HG02885 (cell line): Measurements from ENCODE around the gene LRMDA.
"Not testable (repeated sequence)": the region's sequence is repeated elsewhere in the genome, so short reads cannot be mapped to it uniquely, and the experiment has no call there.

ENCODE experiments used
- ATAC-seq: cut with Tn5 transposase; IDR thresholded peaks from one replicate; pipeline ENCODE4 v1.9.1; 2021; ENCODE audit warnings: mild to moderate bottlenecking; ENCODE audit not compliant: unreplicated experiment, poor library complexity

LRMDA gene

DNA sequence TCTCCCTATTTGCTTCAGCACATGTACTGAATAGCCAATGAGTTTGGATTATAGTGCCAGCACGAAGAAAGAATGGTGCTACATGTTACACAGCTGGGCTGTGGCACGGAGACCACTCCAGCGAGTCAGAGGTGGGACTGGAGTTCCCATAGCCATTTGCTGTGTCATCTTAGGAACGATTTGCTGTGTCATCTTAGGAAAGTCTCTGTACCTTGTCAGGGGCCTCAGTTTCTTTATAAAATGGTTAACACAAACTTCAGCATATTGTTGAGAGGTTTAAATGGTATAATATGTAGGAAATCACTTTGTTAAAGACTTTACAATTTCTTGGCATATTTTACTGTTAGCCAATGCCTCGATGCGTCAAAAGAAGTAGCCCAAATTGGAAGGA, 609.4 kb downstream of the LRMDA start:
- no peak for ATAC-seq

DNA sequence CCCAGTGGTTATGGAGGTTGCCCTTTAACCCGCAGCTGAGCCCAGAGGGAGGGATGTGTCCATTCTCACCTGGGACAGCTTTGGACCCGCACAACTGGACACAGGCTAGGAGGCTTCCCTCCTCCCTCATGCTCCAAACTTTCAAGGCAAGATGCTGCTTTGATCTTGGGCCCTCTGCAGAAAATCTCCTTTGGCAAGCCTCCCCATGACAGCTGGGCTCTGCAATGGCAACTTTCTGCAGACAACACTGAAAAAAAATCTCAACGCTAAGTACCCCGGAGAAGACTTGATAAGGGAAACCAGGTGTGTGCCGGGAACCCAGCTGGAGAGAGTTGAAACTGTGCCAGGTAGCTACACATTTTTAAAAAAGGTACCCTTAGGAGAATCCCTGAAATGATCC, 610.1 kb downstream of the LRMDA start:
- no peak for ATAC-seq

DNA sequence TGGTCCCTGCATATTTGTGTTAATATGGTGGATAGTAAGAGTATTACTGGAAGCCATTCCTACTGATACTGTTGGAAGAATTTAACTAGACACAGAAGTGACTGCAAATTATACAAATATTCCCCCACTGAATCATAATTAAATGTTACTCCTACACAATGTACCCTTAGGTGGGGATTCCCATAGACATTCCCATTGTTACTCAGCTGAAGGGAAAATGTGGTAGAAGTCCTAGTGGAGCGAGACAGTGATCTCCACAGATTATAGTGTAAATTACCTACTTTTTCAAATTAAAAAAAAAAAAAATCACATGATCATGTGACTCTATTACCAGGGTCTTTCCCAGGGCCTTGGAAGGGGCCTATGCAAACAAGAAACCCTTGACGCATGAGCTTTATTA, 611.8 kb downstream of the LRMDA start:
- no peak for ATAC-seq

DNA sequence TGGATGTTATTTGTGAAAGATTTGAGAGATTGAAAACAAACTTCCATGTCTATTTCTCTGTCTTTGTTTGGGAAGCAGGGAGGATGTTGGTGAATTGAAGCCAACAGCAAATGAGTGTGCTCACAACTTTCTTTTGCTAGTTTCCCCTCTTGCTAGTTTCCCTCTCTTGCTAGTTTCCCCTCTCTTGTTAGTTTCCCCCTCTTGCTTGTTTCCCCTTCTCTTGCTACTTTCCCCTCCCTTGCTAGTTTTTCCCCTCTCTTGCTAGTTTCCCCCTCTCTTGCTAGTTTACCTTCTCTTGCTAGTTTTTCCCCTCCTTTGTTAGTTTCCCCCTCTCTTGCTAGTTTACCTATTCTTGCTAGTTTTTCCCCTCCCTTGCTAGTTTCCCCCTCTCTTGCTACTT, 613.3 kb downstream of the LRMDA start:
- ATAC-seq = no peak

DNA sequence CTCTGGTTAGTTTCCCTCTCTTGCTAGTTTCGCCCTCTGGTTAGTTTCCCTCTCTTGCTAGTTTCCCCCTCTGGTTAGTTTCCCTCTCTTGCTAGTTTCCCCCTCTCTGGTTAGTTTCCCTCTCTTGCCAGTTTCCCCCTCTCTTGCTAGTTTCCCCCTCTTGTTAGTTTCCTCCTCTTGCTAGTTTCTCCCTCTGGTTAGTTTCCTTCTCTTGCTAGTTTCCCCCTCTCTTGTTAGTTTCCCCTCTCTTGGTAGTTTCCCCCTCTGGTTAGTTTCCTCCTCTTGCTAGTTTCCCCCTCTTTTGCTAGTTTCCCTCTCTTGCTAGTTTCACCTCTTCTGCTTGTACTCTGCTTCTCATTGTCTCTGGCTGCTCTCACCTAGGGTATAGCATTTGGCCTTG, 613.8 kb downstream of the LRMDA start:
- no peak for ATAC-seq

DNA sequence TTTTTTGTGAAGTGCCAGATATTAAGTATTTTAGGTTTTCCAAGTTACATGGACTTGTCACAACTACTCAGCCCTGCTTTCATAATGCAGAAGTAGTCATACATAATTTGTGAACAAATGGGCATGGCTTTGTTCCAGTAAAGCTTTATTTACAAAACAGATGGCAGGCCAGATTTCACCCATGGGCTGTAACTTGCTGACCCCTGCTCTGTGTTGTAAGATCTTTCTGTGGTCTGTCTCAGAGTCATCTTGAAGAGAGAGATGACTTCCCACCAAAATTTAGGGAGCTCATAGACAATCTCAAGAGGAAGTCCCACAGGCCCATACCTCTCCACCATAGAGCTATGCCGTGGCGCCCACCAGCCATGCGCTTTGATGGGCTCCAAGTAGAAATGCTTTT, 616.1 kb downstream of the LRMDA start:
- ATAC-seq = no peak

DNA sequence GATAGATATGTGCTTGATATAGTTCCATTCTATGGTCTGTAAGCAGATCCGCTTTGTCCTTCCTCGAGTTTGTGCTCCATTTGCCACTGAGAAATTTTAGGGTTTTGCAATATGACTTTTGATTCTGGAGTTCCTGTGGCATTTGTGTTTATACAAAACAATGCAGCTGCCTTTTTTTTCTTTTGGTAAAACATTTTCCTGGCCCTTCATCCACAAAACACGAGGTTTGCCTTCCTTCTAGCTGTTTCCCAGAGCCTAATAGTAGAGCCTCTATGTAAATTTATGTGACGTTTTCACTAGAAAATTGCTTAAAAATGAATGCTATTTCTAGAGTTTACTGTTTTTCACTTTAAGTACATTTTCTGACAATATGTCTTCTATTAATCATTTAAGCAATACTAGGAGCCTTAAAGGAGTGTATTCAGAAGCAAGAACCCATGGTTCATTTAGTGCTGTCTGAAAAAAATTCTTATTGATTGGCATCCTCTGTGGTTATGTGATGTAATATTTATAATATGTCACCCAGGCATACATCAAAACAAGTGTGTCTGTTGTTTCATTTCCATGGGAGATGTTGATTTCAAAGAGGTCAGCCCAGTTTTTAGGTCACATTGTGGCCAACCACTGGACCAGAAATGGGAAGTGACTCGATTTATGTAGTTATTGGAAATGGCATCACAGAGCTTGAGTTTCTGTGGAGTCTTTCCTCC, 618.3 kb downstream of the LRMDA start:
- no peak for ATAC-seq

DNA sequence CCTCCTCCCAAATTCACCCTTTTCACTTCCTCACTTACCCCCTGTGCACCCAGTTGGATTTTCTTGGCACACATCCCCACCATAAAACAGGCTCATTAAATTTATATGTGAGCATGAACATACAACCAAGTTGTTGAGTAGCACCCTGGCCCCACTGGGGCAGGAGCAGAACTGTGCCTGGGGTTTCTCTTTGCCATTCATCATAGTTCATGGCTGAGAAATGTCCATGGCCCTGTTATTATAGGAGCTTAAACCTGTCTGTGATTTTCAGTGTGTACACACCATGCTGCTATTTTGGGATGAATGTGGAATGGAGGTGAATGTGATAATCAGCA, 618.8 kb downstream of the LRMDA start:
- no peak for ATAC-seq

DNA sequence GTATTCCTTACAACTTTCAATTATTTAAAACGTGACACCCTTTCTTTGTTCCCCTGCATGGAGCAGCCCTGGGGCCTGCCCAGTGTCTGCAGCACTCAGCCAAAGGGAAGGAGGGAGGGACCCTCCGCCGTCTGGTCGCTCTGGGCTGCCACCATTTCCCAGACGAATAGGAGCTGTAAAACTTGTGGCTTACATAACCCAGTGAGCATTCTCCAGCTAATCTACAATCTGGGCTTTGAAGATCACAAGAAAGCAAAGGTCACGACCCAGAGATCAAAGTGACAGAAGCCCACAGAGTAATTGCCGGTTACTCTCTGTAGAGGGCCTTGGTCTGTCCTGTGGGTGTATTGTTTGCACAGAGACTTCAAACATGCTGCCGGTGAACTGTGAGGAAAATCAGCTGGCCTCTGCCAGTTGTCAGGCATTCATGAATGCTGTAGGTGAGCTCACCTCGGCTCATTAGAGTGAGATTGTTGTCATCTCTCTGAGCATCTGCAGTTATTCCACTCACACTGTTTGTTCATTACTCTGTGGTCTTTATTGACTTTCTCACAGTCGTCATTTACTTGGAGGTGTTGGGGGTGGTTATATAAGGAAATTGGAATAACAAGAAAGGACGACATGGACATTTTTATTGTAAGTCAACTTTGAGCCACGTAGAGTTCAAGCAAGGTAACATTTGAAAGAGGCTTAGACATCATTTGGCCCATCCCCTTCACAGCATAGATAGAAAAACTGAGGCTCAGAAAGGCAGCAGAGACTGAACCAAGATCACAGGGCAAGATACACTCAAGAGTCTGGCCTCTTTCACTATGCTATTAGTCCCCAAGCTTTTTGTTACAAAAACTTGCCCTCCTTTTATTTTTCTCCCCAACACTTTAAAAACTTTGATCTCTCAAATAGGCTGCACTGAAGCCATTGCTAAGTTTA, 619.8 kb downstream of the LRMDA start:
- no peak for ATAC-seq

DNA sequence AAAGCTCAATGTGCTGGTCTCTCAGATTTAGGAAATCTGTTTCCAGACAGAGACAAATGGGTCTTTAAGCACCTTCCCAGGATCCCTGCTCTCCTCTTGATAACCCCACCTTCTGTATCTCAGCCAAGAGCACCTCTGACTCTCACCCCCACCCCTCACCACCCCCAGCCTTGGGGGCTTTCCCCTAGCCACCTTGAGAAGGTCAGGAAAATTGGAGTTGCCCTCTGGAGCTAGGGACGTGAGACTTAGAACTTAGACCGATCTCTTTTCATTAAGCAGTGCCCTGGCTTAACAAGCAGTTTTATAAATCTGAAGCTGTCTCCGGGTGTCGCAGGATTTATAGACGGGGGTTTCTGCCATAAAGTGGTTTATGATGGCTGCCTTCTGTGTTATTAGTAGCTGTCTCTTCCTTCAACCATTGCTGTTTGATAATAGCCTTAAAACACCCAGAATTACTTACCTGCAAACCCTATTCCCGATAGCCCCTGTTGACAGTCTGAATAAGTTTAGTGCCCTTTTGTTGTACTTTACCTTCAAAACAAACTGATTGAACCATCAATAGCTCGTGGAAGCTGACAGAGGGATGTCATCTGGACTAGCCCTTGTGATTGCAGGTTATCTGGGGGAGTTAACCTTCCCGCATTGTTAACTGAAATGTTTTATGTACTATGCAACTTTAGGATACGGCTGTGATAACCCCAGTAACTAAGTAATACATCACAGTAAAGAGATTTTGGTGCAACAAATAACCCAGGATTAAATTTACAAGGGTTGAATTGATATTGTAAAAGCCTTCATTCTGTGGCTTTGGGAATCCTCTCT, 621.5 kb downstream of the LRMDA start:
- ATAC-seq = no peak

DNA sequence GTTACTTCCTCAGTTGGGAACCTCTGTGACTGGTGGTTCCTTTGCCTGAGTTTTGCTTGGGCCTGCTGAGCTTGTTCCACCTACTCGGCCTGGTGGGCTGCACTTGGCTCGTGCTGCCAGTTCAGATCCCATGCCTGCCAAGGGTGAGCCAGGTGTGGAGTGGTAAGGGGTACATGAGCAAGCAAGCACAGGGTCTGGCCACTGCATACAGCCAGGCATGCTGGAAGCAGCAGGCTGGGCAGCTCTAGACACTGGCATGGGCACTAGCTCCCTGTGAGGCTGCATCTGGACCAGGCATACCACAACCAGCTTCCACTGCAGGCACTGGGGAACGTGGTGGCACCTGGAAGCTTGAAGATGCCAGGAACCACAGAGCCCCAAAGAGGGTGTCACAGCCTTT, 624.0 kb downstream of the LRMDA start:
- ATAC-seq = no peak

DNA sequence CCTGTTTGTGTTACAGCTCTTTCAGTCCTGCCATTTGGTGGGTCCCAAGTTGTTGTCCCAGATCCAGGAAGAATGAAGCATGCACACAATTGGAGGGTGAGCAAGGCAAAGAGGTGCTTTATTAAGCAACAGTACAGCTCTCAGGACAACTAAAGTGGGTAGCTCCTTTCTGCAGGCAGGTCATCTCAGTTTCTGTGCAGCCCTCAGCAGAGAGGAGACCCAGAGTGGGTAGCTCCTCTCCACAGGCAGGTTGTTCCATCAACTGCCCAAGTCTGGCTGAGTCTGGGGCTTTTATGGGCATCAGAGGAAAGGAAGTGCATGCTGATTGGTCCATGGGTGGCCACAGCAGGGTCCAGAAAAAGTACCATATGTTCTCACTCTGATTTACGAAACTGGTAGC, 624.5 kb downstream of the LRMDA start:
- ATAC-seq = no peak

DNA sequence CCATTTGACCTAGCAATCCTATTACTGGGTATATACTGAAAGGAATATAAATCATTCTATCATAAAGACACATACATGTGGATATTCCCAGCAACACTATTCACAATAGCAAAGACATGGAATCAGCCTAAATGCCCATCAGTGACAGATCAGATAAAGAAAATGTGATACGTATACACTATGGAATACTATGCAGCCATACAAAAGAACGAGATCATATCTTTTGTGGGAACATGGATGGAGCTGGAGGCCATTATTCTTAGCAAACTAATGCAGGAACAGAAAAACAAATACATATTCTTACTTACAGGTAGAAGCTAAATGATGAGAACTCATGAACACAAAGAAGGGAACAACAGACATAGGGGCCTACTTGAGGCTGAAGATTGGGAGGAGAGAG, 629.6 kb downstream of the LRMDA start:
- not testable (repeated sequence) for ATAC-seq

DNA sequence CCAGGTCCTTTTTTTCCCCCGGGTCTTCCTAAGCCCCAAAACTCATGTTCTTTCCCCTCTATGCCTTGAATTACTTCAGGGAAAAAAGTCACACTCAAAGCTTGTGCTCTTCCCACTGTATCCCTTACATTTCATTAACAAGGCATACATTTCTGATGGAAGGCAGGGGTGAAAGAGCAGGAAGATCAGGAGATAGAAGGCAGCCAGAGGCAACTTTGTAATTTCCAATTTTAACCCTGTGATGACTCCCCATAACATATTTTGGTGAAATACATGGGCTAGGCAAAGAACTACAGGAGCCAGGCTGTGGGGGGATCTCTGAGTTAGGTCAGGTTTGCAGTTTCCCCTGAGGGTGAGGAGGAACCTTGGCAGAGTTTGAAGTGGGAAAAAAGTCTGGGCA, 635.0 kb downstream of the LRMDA start:
- no peak for ATAC-seq

DNA sequence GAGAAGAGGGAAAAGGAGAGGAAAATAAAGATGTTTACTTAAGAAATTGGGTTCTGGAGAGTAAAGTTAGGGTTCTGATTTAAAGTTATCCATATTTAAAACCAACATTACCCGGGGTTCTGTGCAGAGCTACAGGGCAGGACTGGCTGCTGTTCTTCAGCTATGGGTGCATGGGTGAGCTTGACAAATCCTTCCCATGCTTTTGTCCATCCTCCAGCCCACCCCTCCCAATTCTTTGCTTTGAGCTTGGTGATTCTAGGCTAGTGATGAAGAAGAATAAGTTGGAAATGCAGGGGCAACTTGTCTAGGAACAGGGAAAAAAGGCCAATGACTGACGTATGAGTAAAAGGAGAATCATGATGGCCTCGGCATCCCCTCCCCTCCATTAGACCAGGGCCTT, 636.0 kb downstream of the LRMDA start:
- no peak for ATAC-seq

DNA sequence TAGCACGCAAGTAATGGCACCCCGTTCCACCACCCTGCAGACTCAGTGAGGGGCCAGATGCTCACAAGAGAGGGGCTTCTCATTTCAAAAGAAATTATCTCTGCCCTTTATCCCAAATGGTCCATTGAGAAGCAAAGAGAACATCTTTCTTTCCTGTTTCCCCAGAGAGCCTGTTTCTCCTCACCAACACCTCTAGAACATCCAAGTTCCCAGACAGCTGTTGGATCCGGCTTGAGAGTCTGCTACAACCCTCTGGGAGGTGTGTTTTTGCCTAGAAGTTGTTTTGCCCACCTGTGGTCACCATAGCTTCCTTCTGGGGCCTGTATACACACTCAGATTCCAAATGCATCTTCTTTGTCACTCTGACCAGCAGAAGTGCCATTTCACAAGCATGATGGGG, 637.4 kb downstream of the LRMDA start:
- no peak for ATAC-seq

DNA sequence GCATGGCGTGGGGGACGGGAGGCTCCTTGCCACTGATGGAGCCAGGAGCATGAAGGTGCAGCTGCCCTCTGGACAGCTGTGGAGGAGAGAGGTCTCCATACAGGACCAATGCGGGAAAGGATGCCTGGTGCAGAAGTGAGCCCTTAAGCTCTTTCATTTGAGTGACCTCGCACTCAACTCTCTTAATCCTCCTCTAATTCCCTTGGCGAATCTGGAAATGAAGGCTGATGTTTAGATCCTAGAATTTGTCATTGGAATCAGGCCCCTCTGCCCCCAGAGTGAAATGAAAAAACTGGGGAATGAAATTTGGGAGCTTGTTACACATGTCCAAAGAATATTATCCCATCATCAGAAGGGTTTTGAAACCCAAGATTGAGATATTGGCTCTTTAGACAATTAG, 639.5 kb downstream of the LRMDA start:
- ATAC-seq = no peak

DNA sequence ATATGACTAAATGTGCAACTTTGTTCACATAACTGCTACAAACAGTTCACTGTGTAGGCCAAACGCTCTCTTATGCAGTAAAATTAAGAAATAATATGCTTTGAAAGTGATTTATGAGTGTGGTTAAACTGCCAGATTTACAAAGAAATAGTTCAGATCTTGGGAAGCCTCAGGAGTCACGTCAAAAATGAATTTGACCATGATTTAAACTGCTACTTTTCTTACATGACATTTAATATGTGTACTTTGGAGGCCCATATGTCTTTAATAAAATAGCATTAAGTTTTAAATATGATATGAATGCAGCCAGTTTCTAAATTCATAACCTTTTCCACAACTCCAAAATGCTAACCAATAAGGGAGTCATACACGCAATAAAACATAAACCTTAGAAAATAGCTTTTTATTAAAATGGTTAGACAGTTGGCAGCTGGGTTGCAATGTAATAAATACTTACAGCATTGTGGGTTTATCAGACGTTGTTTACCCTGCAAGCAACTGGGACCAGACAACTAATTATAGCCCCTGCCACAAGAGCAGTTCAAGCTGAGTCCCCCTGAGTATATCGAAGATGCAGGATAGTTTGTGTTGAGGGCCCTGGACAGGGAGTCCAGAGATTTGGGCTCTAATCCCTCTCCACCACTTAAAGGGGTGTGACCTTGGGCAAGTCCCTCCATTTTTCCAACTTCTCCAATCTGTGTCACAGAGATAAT, 640.4 kb downstream of the LRMDA start:
- ATAC-seq = no peak

DNA sequence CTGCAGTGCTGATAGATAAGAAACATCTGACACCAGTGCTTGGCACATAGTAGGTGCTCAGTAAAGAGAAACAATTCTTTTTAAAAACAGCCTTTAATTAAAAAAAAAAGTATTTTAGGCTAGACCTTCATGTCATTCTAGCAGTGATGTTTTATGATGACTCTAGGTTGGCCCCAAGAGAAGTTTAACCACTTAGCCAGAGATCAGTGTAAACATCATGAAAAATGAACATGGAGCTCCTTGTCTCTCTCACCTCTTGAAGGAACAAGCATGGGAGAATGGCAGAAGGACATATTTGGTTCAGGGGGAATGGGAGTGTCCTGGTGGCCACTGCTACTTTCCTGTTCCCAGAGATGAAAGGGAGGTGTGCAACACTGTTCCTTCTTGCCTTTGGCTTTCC, 641.0 kb downstream of the LRMDA start:
- no peak for ATAC-seq

DNA sequence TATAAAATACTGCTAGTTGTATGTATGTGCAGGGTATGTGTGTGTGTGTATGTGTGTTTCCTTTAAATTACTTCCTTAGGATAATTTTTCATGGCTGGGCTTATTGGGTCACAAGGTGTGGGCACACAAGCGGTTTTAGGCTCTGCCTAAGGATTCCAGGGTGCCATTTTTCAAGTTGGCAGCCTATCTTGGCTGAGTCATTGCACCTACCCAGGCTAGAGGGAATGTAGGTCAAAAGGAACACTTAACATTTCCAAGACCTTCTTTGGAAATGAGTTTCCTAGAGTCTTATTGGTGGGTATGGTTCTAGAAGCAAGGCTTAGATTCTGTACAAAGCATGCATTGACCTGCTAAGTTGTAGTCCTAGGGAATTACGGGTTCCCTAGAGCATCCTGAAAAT, 642.1 kb downstream of the LRMDA start:
- ATAC-seq = no peak
